LNCaP clone FGC (cell line): ENCODE data around the gene CCDC178.
A peak's percentile ranks its signal among the peaks of the same experiment; 100 is the strongest.

Source experiments
- DNase-seq: peaks from one replicate; pipeline ENCODE4 v3.0.0-alpha.2; 2011; ENCODE audit warnings: low read depth
- H3K4me3 ChIP-seq: 2 replicates; pipeline ENCODE4 v1.5.1; 2011; ENCODE audit warnings: mild to moderate bottlenecking, low read depth, low read length, control low read depth
- CTCF ChIP-seq: IDR thresholded peaks from 2 replicates; pipeline ENCODE4 v1.5.1; 2012; ENCODE audit warnings: mild to moderate bottlenecking; ENCODE audit not compliant: control insufficient read depth, insufficient read depth; ENCODE audit errors: extremely low read depth

CCDC178 gene

GRCh38 chr18:33097126-33097525 is 343.4 kb downstream of the CCDC178 start:
- no peak for TF ChIP-seq CTCF
- DNase-seq = no peak
- H3K4me3 ChIP-seq = no peak overlapping the region

- H3K4me3 ChIP-seq = no peak overlapping the region
- TF ChIP-seq CTCF = no peak
- no peak for DNase-seq
Measured at GRCh38 chr18:33090461-33090860, 350.1 kb downstream of the CCDC178 start.

GRCh38 chr18:33076601-33077000 is 363.9 kb downstream of the CCDC178 start:
- TF ChIP-seq CTCF = no peak
- DNase-seq = no peak
- H3K4me3 ChIP-seq = no peak overlapping the region

- no peak overlapping the region for H3K4me3 ChIP-seq
- TF ChIP-seq CTCF = no peak
- DNase-seq = no peak
Measured at GRCh38 chr18:33074125-33074524, 366.4 kb downstream of the CCDC178 start.

- TF ChIP-seq CTCF = no peak
- no peak overlapping the region for H3K4me3 ChIP-seq
- no peak for DNase-seq
Measured at GRCh38 chr18:33062834-33063364, 377.6 kb downstream of the CCDC178 start.

- no peak for TF ChIP-seq CTCF
- no peak for DNase-seq
Measured at GRCh38 chr18:33052886-33053285, 387.6 kb downstream of the CCDC178 start.

GRCh38 chr18:33051407-33051806 is 389.1 kb downstream of the CCDC178 start:
- no peak for TF ChIP-seq CTCF
- DNase-seq = peak; percentile 11

More at GRCh38 chr18:33052886-33053285, 387.6 kb downstream of the CCDC178 start:
- no peak overlapping the region for H3K4me3 ChIP-seq

More at GRCh38 chr18:33051407-33051806, 389.1 kb downstream of the CCDC178 start:
- H3K4me3 ChIP-seq = no peak overlapping the region
